NCI-H146 treated with DMSO at 0.1 percent for 48 hours (cell line): ENCODE measurements around the gene FOXN1.
"Not testable (repeated sequence)": the region's sequence is repeated elsewhere in the genome, so short reads cannot be mapped to it uniquely, and the experiment has no call there.

Experiments
- DNase-seq: peaks from one replicate; lab custom pipeline; 2025; ENCODE audit not compliant: unreplicated experiment; lab: John Stamatoyannopoulos, UW

FOXN1 gene

GRCh38 chr17:28505986-28506665, at the start of gene FOXN1:
TSS of gene FOXN1 (plus strand) at chr17:28506348. CDS start at chr17:28523970, 17,622 bp downstream.
- DNase-seq = no peak

GRCh38 chr17:28457890-28458289, 48.3 kb upstream of the FOXN1 start:
- DNase-seq = no peak

GRCh38 chr17:28458881-28459280, 47.3 kb upstream of the FOXN1 start:
- DNase-seq = not testable (repeated sequence)

- no peak for DNase-seq
Observed at GRCh38 chr17:28460901-28461300, 45.2 kb upstream of the FOXN1 start.

- DNase-seq = no peak
Observed at GRCh38 chr17:28466001-28466400, 40.1 kb upstream of the FOXN1 start.

- DNase-seq = no peak
Observed at GRCh38 chr17:28466521-28467048, 39.6 kb upstream of the FOXN1 start.

- DNase-seq = no peak
Observed at GRCh38 chr17:28467456-28468025, 38.6 kb upstream of the FOXN1 start.

- DNase-seq = not testable (repeated sequence)
Observed at GRCh38 chr17:28468033-28468735, 38.0 kb upstream of the FOXN1 start.

GRCh38 chr17:28468781-28469180, 37.4 kb upstream of the FOXN1 start:
- no peak for DNase-seq

- no peak for DNase-seq
Observed at GRCh38 chr17:28469376-28469775, 36.8 kb upstream of the FOXN1 start.

- DNase-seq = no peak
Observed at GRCh38 chr17:28470266-28470913, 35.8 kb upstream of the FOXN1 start.

GRCh38 chr17:28470914-28471366, 35.2 kb upstream of the FOXN1 start:
- DNase-seq = no peak

GRCh38 chr17:28471531-28472342, 34.4 kb upstream of the FOXN1 start:
- no peak for DNase-seq

- no peak for DNase-seq
Observed at GRCh38 chr17:28472871-28473497, 33.2 kb upstream of the FOXN1 start.

GRCh38 chr17:28473542-28473941, 32.6 kb upstream of the FOXN1 start, which contains the start of gene SLC13A2:
TSS of gene SLC13A2 (plus strand) at chr17:28473644. CDS start at chr17:28473713, 69 bp downstream.
- no peak for DNase-seq

GRCh38 chr17:28474111-28474531, 32.0 kb upstream of the FOXN1 start:
- no peak for DNase-seq

- DNase-seq = no peak
Observed at GRCh38 chr17:28475151-28475900, 30.8 kb upstream of the FOXN1 start.

- no peak for DNase-seq
Observed at GRCh38 chr17:28476076-28476865, 29.9 kb upstream of the FOXN1 start.
